GM21529 (cell line): ENCODE results near the gene RNF207.

Experiments
- ATAC-seq: cut with Tn5 transposase; IDR thresholded peaks from one replicate; pipeline ENCODE4 v1.9.1; 2021; ENCODE audit not compliant: unreplicated experiment

RNF207 gene

DNA sequence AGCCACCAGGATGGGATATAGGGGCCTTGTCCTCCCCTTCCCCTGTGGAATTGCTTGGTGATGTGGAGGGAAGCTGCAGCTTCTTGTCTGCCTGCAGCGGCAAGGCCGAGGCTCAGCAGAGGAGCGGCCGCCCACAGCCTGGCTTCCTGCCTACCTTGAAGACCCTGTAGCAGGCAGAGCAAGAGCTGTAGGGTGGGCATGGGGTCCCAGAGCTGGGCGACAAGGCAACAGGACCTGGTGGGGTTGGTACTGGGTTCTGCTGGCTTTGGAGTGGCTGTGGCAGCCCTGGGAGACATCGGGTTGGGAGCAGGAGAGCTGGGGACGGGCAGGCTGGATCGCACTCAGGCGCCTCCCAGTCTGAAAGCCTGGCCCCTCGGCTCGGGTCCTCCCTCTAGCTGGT is 60.7 kb downstream of the RNF207 start:
- no peak for ATAC-seq

DNA sequence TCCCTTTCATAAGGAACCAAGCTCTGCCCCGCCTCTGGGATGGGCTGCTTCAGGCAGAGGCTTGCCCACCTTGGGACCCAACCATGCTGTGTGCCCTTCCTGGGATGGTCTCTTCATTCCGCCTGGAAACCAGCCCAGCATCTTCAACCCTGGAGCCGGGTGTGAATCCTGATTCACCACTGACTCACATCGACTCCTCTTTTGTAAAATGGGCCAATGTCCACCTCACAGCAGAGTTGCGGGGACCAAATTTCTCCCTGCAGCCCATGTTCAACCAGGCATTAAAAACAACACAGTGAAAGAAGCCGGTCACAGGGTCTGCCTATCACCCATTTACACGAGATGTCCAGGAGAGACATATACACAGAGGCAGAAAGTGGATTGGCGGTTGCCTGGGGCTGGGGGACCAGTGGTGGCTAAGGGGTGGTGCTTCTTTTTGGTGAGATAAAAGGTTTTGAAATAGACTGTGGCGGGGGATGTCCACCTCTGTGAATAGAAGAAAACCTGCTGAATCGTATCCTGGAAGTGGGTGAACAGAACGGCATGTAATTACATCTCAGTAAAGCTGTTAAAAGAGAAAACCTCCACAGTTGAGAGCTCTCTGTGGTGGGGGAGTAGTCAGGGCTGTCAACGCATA is 61.9 kb downstream of the RNF207 start:
- no peak for ATAC-seq

DNA sequence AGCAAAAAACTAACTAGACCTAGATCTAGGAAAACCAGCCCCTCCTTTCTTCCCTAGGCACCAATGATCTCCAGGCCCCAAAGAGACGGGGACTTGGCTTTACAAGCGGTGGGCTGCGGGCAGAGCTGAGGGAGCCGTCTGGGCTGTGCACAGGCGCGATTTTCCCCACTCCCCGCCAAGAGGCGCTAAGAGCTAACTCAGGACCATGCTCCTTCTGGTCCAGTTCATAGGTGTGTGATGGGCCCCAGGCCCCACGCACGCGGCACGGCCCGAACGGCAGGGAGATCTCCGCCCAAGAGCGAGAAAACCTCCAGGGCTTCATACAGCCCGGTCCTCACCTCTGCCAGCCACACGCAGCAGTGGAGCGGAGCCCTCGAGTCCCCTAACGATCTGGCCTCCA is 62.5 kb downstream of the RNF207 start:
- no peak for ATAC-seq

DNA sequence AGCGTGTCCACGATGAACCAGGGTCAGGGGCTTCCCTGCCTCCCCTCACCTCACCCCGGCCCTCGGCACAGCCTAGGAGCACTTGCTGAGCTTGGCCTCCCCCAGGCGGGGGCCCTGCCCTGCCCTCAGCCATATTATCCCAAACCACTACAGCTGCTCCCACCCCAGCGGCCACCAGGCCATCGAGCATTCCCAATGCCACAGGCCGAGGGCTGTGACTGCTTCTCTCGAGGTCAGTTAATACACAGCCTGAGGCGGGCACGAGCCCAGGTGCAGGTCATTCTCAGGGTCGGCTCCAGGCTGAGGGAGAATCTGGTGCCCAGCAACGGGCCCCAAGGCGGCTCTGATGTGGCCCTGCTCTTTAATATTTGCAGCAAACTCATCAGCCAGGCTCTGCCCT is 63.4 kb downstream of the RNF207 start:
- ATAC-seq = no peak

DNA sequence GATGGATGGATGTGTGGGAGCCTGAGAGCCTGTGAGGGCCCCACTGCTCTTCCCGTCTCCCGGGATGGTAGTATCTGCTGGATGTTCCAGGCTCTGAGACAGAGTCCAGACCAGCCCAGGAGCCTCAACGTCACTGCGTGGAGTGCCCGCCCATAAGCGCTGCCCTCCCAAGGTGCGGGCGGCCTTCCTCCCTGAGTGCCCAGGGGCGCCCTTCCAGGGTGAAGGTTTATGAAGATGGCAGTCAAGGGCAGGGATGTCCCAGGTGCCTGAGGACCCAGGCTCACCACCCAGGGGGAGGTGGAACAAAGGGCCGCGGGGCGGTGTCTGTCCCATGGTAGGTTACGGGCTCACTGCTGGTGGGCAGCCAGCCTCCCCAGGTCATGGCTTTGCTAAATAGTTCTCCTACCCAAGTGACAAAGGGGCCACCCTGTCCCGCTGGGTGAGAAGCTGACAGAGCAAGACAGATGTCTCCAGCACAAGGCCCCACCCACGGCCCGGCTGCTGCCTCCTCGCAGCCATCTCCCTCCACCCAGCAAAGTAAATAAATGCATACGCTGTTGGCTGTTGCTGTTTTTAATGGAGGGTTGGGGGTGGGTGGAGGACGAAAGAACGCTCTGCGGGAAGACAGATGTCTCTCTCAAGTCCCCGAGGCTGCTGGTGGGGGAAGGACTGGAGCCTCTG is 63.9 kb downstream of the RNF207 start:
- ATAC-seq = no peak

DNA sequence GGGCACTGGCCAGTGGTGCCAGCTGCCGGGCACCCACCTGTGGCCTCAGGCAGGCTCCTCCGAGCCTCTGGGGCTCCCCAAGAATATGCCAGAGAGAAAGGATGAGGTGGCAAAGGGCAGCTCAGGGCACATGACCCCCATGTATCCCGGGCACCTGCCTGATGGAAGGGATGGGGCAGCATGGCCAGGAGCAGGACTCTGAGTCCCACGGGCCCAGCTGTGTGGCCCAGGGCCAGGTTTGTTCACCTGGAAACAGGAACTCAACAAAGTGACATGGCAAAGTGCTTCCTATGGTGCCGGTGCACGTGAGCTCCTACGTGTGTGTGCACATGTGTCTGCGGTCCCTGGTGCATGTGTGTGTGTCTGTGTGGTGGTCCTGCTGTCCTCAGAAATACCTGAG is 64.5 kb downstream of the RNF207 start:
- no peak for ATAC-seq
